ENCODE measurements around the gene ACOT7. TPM values are rescaled to one million over a fixed set of nuclear protein-coding genes. Genes with fewer than 3 reads are reported as not detected.

Gene ACOT7
- total RNA-seq, 4 donors from 2014 or later, result 3.7 to 13.4 (median 6.3) TPM

- Histone ChIP-seq H3K4me3 (replicated peaks in 1 of 3) (no peak overlapping the region), H3K27me3 (peaks cover 44% of the 10 kb centered on the region), H3K36me3 (no peaks in the 10 kb centered on the region), H3K4me1 (peaks cover 0 to 30% of the 10 kb centered on the region in 2 donors), H3K9me3 (no peaks in the 10 kb centered on the region), H3K27ac (no peak overlapping the region)
- WGBS, 2 donors, result 2 to 5% methylated on average over 18 to 22 of the region's 24 CpGs
- no peak for TF ChIP-seq POLR2A (IDR thresholded peaks at IDR 0.05)
- TF ChIP-seq CTCF (IDR thresholded peaks at IDR 0.05), result no peak
- DNase-seq, result no peak
- intact Hi-C loops (cut with DNase I), result loop anchor here (5.0 kb wide), 3 partner anchors 37 to 192 kb away; partner anchors contain the start of gene RNF207
Measured at GRCh38 chr1:6244401-6245049, 149.0 kb downstream of the ACOT7 start.

- H3K36me3 ChIP-seq, result no peaks in the 10 kb centered on the region
- H3K4me3 ChIP-seq (replicated peaks in 1 of 3), result no peak within 1 kb of the TSS
- H3K27me3 ChIP-seq, result peaks cover 44% of the 10 kb centered on the region
- WGBS, 2 donors, result 8 to 9% methylated on average over 6 to 12 of the region's 16 CpGs
- H3K27ac ChIP-seq, result no peak within 1 kb of the TSS
- DNase-seq, result no peak
- H3K4me1 ChIP-seq, result peaks cover 0 to 27% of the 10 kb centered on the region in 2 donors
- intact Hi-C loops (cut with DNase I), result loop anchor here (5.0 kb wide), 2 partner anchors 37 to 192 kb away; partner anchors contain the start of gene RNF207
- H3K9me3 ChIP-seq, result no peaks in the 10 kb centered on the region
- no peak for TF ChIP-seq CTCF (IDR thresholded peaks at IDR 0.05)
- no peak for TF ChIP-seq POLR2A (IDR thresholded peaks at IDR 0.05)
Measured at GRCh38 chr1:6243993-6244392, 149.6 kb downstream of the ACOT7 start, which contains the start of gene HES3. HES3 (plus strand) TSS chr1:6244179; CDS start chr1:6244366, 187 bp downstream.

GRCh38 chr1:6243053-6243834 is 150.3 kb downstream of the ACOT7 start:
- TF ChIP-seq POLR2A (IDR thresholded peaks at IDR 0.05), result no peak
- no peak for TF ChIP-seq CTCF (IDR thresholded peaks at IDR 0.05)

GRCh38 chr1:6241887-6242740 is 151.5 kb downstream of the ACOT7 start:
- no peak overlapping the region for H3K4me3 ChIP-seq (replicated peaks in 1 of 3)
- TF ChIP-seq POLR2A (IDR thresholded peaks at IDR 0.05), result no peak
- no peak for TF ChIP-seq CTCF (IDR thresholded peaks at IDR 0.05)
- no peaks in the 10 kb centered on the region for H3K36me3 ChIP-seq
- 0 to 5% methylated on average over 7 to 8 of the region's 99 CpGs for WGBS, 2 donors
- no peak for DNase-seq
- intact Hi-C loops (cut with DNase I), result loop anchor here (5.0 kb wide), 2 partner anchors 35 to 190 kb away; partner anchors contain the start of gene RNF207
- no peak overlapping the region for H3K27ac ChIP-seq
- no peaks in the 10 kb centered on the region for H3K9me3 ChIP-seq
- H3K4me1 ChIP-seq, result peaks cover 0 to 25% of the 10 kb centered on the region in 2 donors
- peaks cover 39% of the 10 kb centered on the region for H3K27me3 ChIP-seq

More at GRCh38 chr1:6243053-6243834, 150.3 kb downstream of the ACOT7 start:
- Histone ChIP-seq H3K4me3 (replicated peaks in 1 of 3) (no peak overlapping the region), H3K36me3 (no peaks in the 10 kb centered on the region), H3K9me3 (no peaks in the 10 kb centered on the region), H3K27ac (no peak overlapping the region), H3K4me1 (peaks cover 0 to 25% of the 10 kb centered on the region in 2 donors), H3K27me3 (peaks cover 44% of the 10 kb centered on the region)
- intact Hi-C loops (cut with DNase I), result loop anchor here (5.0 kb wide), 2 partner anchors 36 to 191 kb away; partner anchors contain the start of gene RNF207
- no peak for DNase-seq
- 20 to 24% methylated on average over 17 to 18 of the region's 20 CpGs for WGBS, 2 donors
